SH-SY5Y (cell line): ENCODE results near the gene NKRF.

Experiments
- GATA2 ChIP-seq: IDR thresholded peaks from 2 replicates; pipeline ENCODE4 v1.6.1; 2011; ENCODE audit warnings: mild to moderate bottlenecking, low read depth, low read length
- GATA3 ChIP-seq: IDR thresholded peaks from 2 replicates; pipeline ENCODE4 v1.6.1; 2011; ENCODE audit warnings: low read depth, mild to moderate bottlenecking, low read length, moderate library complexity

GRCh38 chrX:119618439-119618838 lies 12.2 kb upstream of the NKRF start:
- TF ChIP-seq GATA2 (no peak), GATA3 (no peak)
